A549 (cell line): ENCODE measurements around the gene ACTR3C. TPM values are rescaled to one million over a fixed set of nuclear protein-coding genes. Genes with fewer than 3 reads are reported as not detected.

ENCODE experiments used
- ATAC-seq, 2 experiments: fragments of 200-7000 bp in 1 of 2; fragments of >200 bp in 1 of 2; cut with Nextera tagmentation in 1 of 2; cut with Tn5 transposase in 1 of 2; 3 replicates each; pipeline versions ENCODE4 v1.8.0 to v1.9.1; 2018 to 2020; ENCODE audit warnings: mild to moderate bottlenecking in 1 of 2, moderate library complexity in 1 of 2
- CTCF ChIA-PET: fragments of 300-600 bp; sonication (Branson Sonifier 250); formaldehyde crosslinking; extraction: SDS; loops from one replicate; lab custom pipeline; 2021; ENCODE audit warnings: antibody characterized with exemption, inconsistent platforms; lab: Yijun Ruan, JAX
- POLR2A ChIA-PET: fragments of 350-600 bp; formaldehyde crosslinking; extraction: SDS; loops from one replicate; lab custom pipeline; 2021; ENCODE audit warnings: antibody characterized with exemption, inconsistent platforms; lab: Yijun Ruan, JAX
- DNase-seq, 2 experiments: peaks; one replicate each; pipeline versions ENCODE4 v3.0.0 to v3.0.0-alpha.2; 2011 to 2016; ENCODE audit warnings: low read depth in 1 of 2, low spot score in 1 of 2
- FAIRE-seq: peaks from 2 replicates; lab custom pipeline; 2011; peaks lifted over from hg19 to GRCh38; lab: Jason Lieb, UNC
- H3K27ac ChIP-seq, 2 experiments: fragments of >200 bp; sonication (Bioruptor Twin); formaldehyde crosslinking; 3 replicates each; pipeline ENCODE4 v1.5.1; 2016 to 2017
- H3K4me1 ChIP-seq: fragments of >200 bp; sonication (Bioruptor Twin); formaldehyde crosslinking; 3 replicates; pipeline ENCODE4 v1.6.1; 2016
- H3K4me2 ChIP-seq: fragments of >200 bp; sonication (Bioruptor Twin); formaldehyde crosslinking; 3 replicates; pipeline ENCODE4 v1.6.1; 2016
- H3K4me3 ChIP-seq: fragments of >200 bp; sonication (Bioruptor Twin); formaldehyde crosslinking; 3 replicates; pipeline ENCODE4 v1.5.1; 2016
- H3K9me3 ChIP-seq: fragments of >200 bp; sonication (Bioruptor Twin); formaldehyde crosslinking; 3 replicates; pipeline ENCODE4 v1.6.1; 2016
- ATOH8 ChIP-seq: fragments of 250-450 bp; sonication (Bioruptor Pico); IDR thresholded peaks from 2 replicates; pipeline ENCODE4 v1.5.0; 2020; ENCODE audit warnings: low read depth, mild to moderate bottlenecking, moderate library complexity
- BCL3 ChIP-seq: fragments of >200 bp; sonication (Bioruptor Twin); formaldehyde crosslinking; IDR thresholded peaks from 3 replicates; pipeline ENCODE4 v1.6.1; 2016
- CBX8 ChIP-seq: fragments of 200-600 bp; sonication (generic); IDR thresholded peaks from 2 replicates; pipeline ENCODE4 v1.6.1; 2016
- CEBPB ChIP-seq, 2 experiments: fragments of >200 bp in 1 of 2; sonication (Bioruptor Twin) in 1 of 2; formaldehyde crosslinking in 1 of 2; IDR thresholded peaks; 2 replicates each; pipeline ENCODE4 v1.6.1; 2012 to 2016
- CHD4 ChIP-seq: fragments of 200-600 bp; sonication (generic); IDR thresholded peaks from 2 replicates; pipeline ENCODE4 v1.6.1; 2016; ENCODE audit warnings: antibody characterized with exemption, mild to moderate bottlenecking, borderline replicate concordance
- ELK1 ChIP-seq: fragments of 150-350 bp; IDR thresholded peaks from 2 replicates; pipeline ENCODE4 v1.6.1; 2014; ENCODE audit warnings: low read depth, mild to moderate bottlenecking, low read length
- ESRRA ChIP-seq: fragments of 150-350 bp; IDR thresholded peaks from 2 replicates; pipeline ENCODE4 v1.6.1; 2014; ENCODE audit warnings: mild to moderate bottlenecking, low read length, borderline replicate concordance
- FOXS1 ChIP-seq: fragments of 250-450 bp; sonication (Bioruptor Pico); IDR thresholded peaks from 2 replicates; pipeline ENCODE4 v1.5.0; 2020; ENCODE audit warnings: mild to moderate bottlenecking, moderate library complexity
- HOXA7 ChIP-seq: fragments of 250-450 bp; sonication (Bioruptor Pico); IDR thresholded peaks from 2 replicates; pipeline ENCODE4 v1.5.0; 2020; ENCODE audit warnings: mild to moderate bottlenecking, moderate library complexity
- KDM1A ChIP-seq: fragments of 200-600 bp; sonication (generic); IDR thresholded peaks from 2 replicates; pipeline ENCODE4 v1.6.1; 2016; ENCODE audit warnings: low read depth, mild to moderate bottlenecking
- NFE2L2 ChIP-seq: fragments of 150-350 bp; conservative IDR thresholded peaks from 2 replicates; pipeline ENCODE4 v1.6.1; 2014; ENCODE audit warnings: low read length
- PHF8 ChIP-seq: fragments of 200-600 bp; sonication (generic); IDR thresholded peaks from 2 replicates; pipeline ENCODE4 v1.6.1; 2016; ENCODE audit warnings: low read depth, mild to moderate bottlenecking, antibody characterized with exemption, moderate library complexity, borderline replicate concordance
- POLR2A ChIP-seq: IDR thresholded peaks from 2 replicates; pipeline ENCODE4 v1.6.1; 2012; ENCODE audit warnings: mild to moderate bottlenecking, low read length
- REST ChIP-seq: fragments of 200-600 bp; sonication (generic); IDR thresholded peaks from 2 replicates; pipeline ENCODE4 v1.6.1; 2016; ENCODE audit warnings: antibody characterized with exemption, mild to moderate bottlenecking, moderate library complexity
- RFX5 ChIP-seq: fragments of 450-650 bp; IDR thresholded peaks from 2 replicates; pipeline ENCODE4 v1.7.1; 2014; ENCODE audit warnings: antibody characterized with exemption, mild to moderate bottlenecking, moderate library complexity
- SMC3 ChIP-seq: fragments of >200 bp; sonication (Bioruptor Twin); formaldehyde crosslinking; IDR thresholded peaks from 3 replicates; pipeline ENCODE4 v1.6.1; 2018; ENCODE audit warnings: inconsistent platforms
- TFCP2L1 ChIP-seq: fragments of 250-450 bp; sonication (Bioruptor Pico); IDR thresholded peaks from 2 replicates; pipeline ENCODE4 v1.5.0; 2021; ENCODE audit warnings: mild to moderate bottlenecking
- TP53 ChIP-seq: fragments of 250-450 bp; sonication (Bioruptor Pico); IDR thresholded peaks from 2 replicates; pipeline ENCODE4 v1.5.0; 2021; ENCODE audit warnings: mild to moderate bottlenecking, moderate library complexity
- ZC3H11A ChIP-seq: fragments of 450-650 bp; IDR thresholded peaks from 2 replicates; pipeline ENCODE4 v1.6.1; 2014; ENCODE audit warnings: antibody characterized with exemption, mild to moderate bottlenecking
- WGBS: methylation state at CpG from one replicate; pipeline ENCODE4 v1.1.6; 2017; ENCODE audit errors: missing lambda C conversion rate; 5-methylcytosine and 5-hydroxymethylcytosine counted together
- polyA plus RNA-seq, 4 experiments: library from polyadenylated mRNA; depleted of rRNA in 3 of 4; stranded (reverse); fragments of >200 nt; fragmentation: RNase III in 1 of 4; extraction: RNeasy Plus Mini Kit Qiagen cat#74134 plus additional on column Dnase treatment in 1 of 4; gene quantifications; 2 replicates in 3 of 4; 3 replicates in 1 of 4; pipeline ENCODE4 v1.2.3, GENCODE V29; 2011 to 2017

The ACTR3C gene
- polyA plus RNA-seq, 2 of the 4 experiments (the other 2 are of a cell fraction), result 0.43 TPM

GRCh38 chr7:150343225-150343624, 19.9 kb upstream of the ACTR3C start:
- Histone ChIP-seq H3K9me3 (peaks cover 16% of the 10 kb centered on the region; the same call in 1 of the 3 replicates), H3K4me1 (no peaks in the 10 kb centered on the region), H3K4me3 (no peak overlapping the region), H3K4me2 (no peak overlapping the region)
- FAIRE-seq, result no peak
- DNase-seq, result no peak
- CTCF ChIA-PET, result interaction anchor here (1.2 to 2.7 kb wide), 2 partner anchors 13 to 15 kb away, joined by 4 to 11 read pairs; no protein-coding TSS in a partner anchor
- WGBS, result 0% methylated on average over 2 of the region's 2 CpGs
- ATAC-seq, result no peak
- no peak for TF ChIP-seq HOXA7 (CRISPR knock-in tag)
- TF ChIP-seq SMC3, result no peak
- TF ChIP-seq, all 56 proteins: peak for 0
- POLR2A ChIA-PET, result no interaction called here
- H3K27ac ChIP-seq, result no peak overlapping the region

GRCh38 chr7:150342121-150342408, 18.7 kb upstream of the ACTR3C start:
- FAIRE-seq, result no peak
- TF ChIP-seq CBX8 (no peak), ESRRA (no peak), ATOH8 (no peak), RFX5 (no peak), CHD4 (no peak), ZC3H11A (no peak), POLR2A (no peak)
- TF ChIP-seq, all 56 proteins: peak for 0

GRCh38 chr7:150341263-150342120, 18.1 kb upstream of the ACTR3C start, which contains the start of gene RARRES2:
RARRES2 (minus strand) TSS chr7:150341629; CDS start chr7:150340609, 1,020 bp downstream.
- H3K9me3 ChIP-seq, result peaks cover 16% of the 10 kb centered on the region; the same call in 1 of the 3 replicates
- no peaks in the 10 kb centered on the region for H3K4me1 ChIP-seq
- no peak within 1 kb of the TSS for H3K4me3 ChIP-seq
- H3K4me2 ChIP-seq, result no peak within 1 kb of the TSS
- FAIRE-seq (no peak), DNase-seq (no peak), ATAC-seq (no peak)
- TF ChIP-seq NFE2L2 (no peak), CHD4 (no peak), PHF8 (no peak), TP53 (no peak), REST (no peak), TFCP2L1 (CRISPR knock-in tag) (no peak), CEBPB (IDR thresholded peaks at IDR 0.05) (no peak), FOXS1 (CRISPR knock-in tag) (no peak), ELK1 (no peak), SMC3 (no peak), KDM1A (no peak), BCL3 (no peak), HOXA7 (CRISPR knock-in tag) (no peak)
- ChIA-PET CTCF (interaction anchor here (2.7 kb wide), 1 partner anchor 15 kb away, joined by 11 read pairs; no protein-coding TSS in a partner anchor), POLR2A (no interaction called here)
- WGBS, result 58% methylated on average over 40 of the region's 49 CpGs
- no peak within 1 kb of the TSS for H3K27ac ChIP-seq

More at GRCh38 chr7:150342121-150342408, 18.7 kb upstream of the ACTR3C start:
- no peaks in the 10 kb centered on the region for H3K4me1 ChIP-seq
- no peak overlapping the region for H3K27ac ChIP-seq
- POLR2A ChIA-PET, result no interaction called here
- DNase-seq (no peak), ATAC-seq (no peak)
- no peak overlapping the region for H3K4me3 ChIP-seq
- WGBS, result 63% methylated on average over 9 of the region's 9 CpGs
- H3K4me2 ChIP-seq, result no peak overlapping the region
- peaks cover 16% of the 10 kb centered on the region; the same call in 1 of the 3 replicates for H3K9me3 ChIP-seq
- CTCF ChIA-PET, result interaction anchor here (1.2 to 2.7 kb wide), 2 partner anchors 14 to 16 kb away, joined by 4 to 11 read pairs; no protein-coding TSS in a partner anchor
